H1 (cell line): Measurements from ENCODE around the gene SEMA5B. TPM values are rescaled to one million over a fixed set of nuclear protein-coding genes. Genes with fewer than 3 reads are reported as not detected.
A peak's percentile ranks its signal among the peaks of the same experiment; 100 is the strongest.

Source experiments
- ASH2L ChIP-seq: fragments of 200-600, 300-600 bp; sonication (generic); IDR thresholded peaks from one replicate; pipeline ENCODE4 v1.7.1; 2017; ENCODE audit warnings: low read length
- CHD1 ChIP-seq: IDR thresholded peaks from 2 replicates; pipeline ENCODE4 v1.6.1; 2012; ENCODE audit warnings: low read depth, low read length, improper control_type of control experiment
- CREB1 ChIP-seq: IDR thresholded peaks from 2 replicates; pipeline ENCODE4 v1.6.1; 2012; ENCODE audit warnings: inconsistent platforms
- EP300 ChIP-seq, 2 experiments: IDR thresholded peaks; 1 replicate in 1 of 2; 2 replicates in 1 of 2; pipeline ENCODE4 v1.6.1; 2011 to 2012; ENCODE audit warnings: low read depth in 2 of 2, low read length in 2 of 2, mild to moderate bottlenecking in 2 of 2, borderline replicate concordance in 1 of 2, inconsistent platforms in 1 of 2, moderate library complexity in 1 of 2
- EZH2 ChIP-seq: fragments of 200-600 bp; sonication (generic); IDR thresholded peaks from 2 replicates; pipeline ENCODE4 v1.7.1; 2012; ENCODE audit warnings: low read depth, mild to moderate bottlenecking, moderate library complexity, low read length, inconsistent platforms; ENCODE audit not compliant: severe bottlenecking
- MAX ChIP-seq: IDR thresholded peaks from 2 replicates; pipeline ENCODE4 v1.6.1; 2012; ENCODE audit warnings: inconsistent platforms
- NANOG ChIP-seq: IDR thresholded peaks from 2 replicates; pipeline ENCODE4 v1.6.1; 2011; ENCODE audit warnings: low read length, low read depth, mild to moderate bottlenecking, inconsistent platforms; ENCODE audit not compliant: insufficient read depth, poor library complexity, severe bottlenecking
- NRF1 ChIP-seq: IDR thresholded peaks from 2 replicates; pipeline ENCODE4 v1.6.1; 2011; ENCODE audit warnings: mild to moderate bottlenecking, low read depth, low read length, improper control_type of control experiment
- POLR2A ChIP-seq, 2 experiments: IDR thresholded peaks; 1 replicate in 1 of 2; 2 replicates in 1 of 2; pipeline ENCODE4 v1.6.1; 2011; ENCODE audit warnings: low read depth in 2 of 2, low read length in 2 of 2, mild to moderate bottlenecking in 2 of 2; ENCODE audit errors: control extremely low read depth in 1 of 2
- POLR2AphosphoS5 ChIP-seq: IDR thresholded peaks from 2 replicates; pipeline ENCODE4 v1.6.1; 2011; ENCODE audit warnings: low read depth, low read length
- RBBP5 ChIP-seq: IDR thresholded peaks from 2 replicates; pipeline ENCODE4 v1.7.1; 2012; ENCODE audit warnings: low read depth, mild to moderate bottlenecking, inconsistent platforms, low read length, moderate library complexity, borderline replicate concordance
- RNF2 ChIP-seq: fragments of 200-900, 300-1000 bp; sonication (generic); IDR thresholded peaks from 2 replicates; pipeline ENCODE4 v1.7.1; 2016; ENCODE audit warnings: borderline replicate concordance, low read depth, mild to moderate bottlenecking, antibody characterized with exemption, low read length; ENCODE audit not compliant: poor library complexity, severe bottlenecking; ENCODE audit errors: missing control alignments
- SIN3A ChIP-seq, 2 experiments: IDR thresholded peaks in 1 of 2; conservative IDR thresholded peaks in 1 of 2; 2 replicates each; pipeline ENCODE4 v1.6.1; 2011 to 2012; ENCODE audit warnings: low read length in 2 of 2, improper control_type of control experiment in 1 of 2, low read depth in 1 of 2, mild to moderate bottlenecking in 1 of 2
- SIX5 ChIP-seq: IDR thresholded peaks from 2 replicates; pipeline ENCODE4 v1.6.1; 2011; ENCODE audit warnings: mild to moderate bottlenecking, low read depth, low read length
- SP4 ChIP-seq: IDR thresholded peaks from 2 replicates; pipeline ENCODE4 v1.6.1; 2012; ENCODE audit warnings: low read length, inconsistent platforms
- SUZ12 ChIP-seq: fragments of 200-600 bp; sonication (generic); IDR thresholded peaks from 2 replicates; pipeline ENCODE4 v1.6.1; 2012; ENCODE audit warnings: mild to moderate bottlenecking, inconsistent platforms, low read length, moderate library complexity, mixed read lengths
- TCF12 ChIP-seq: IDR thresholded peaks from 2 replicates; pipeline ENCODE4 v1.6.1; 2011; ENCODE audit warnings: low read depth, mild to moderate bottlenecking, low read length
- USF2 ChIP-seq: IDR thresholded peaks from 2 replicates; pipeline ENCODE4 v1.6.1; 2011; ENCODE audit warnings: low read length, improper control_type of control experiment
- polyA plus RNA-seq, 7 experiments: library from polyadenylated mRNA; depleted of rRNA in 3 of 7; stranded (reverse) in 5 of 7; unstranded in 2 of 7; fragments of >200 nt in 5 of 7; fragments of 200-250 nt in 2 of 7; gene quantifications; 1 replicate in 5 of 7; 2 replicates in 1 of 7; 4 replicates in 1 of 7; pipeline versions ENCODE4 v1.2.1 to v1.2.3, GENCODE V29; 2011 to 2013; ENCODE audit warnings: missing spikeins in 2 of 7, mixed read lengths in 2 of 7
- total RNA-seq: library from RNA; stranded (reverse); fragmentation: NEBNext Ultra II Directional; extraction: Animal tissue kit (Norgen Biotek cat#: 25700); gene quantifications from 2 replicates; pipeline ENCODE4 v1.2.1, GENCODE V29; 2021
- TF ChIP-seq, protein P1 (sequence below): IDR thresholded peaks from 2 replicates; pipeline ENCODE4 v1.6.1; 2012; ENCODE audit warnings: inconsistent platforms

SEMA5B gene
- total and polyA plus RNA-seq, 2 of the 8 experiments (the other 6 are each of a cell fraction or from before 2014, with no cell fraction given): 13.1 to 22.4 TPM

DNA sequence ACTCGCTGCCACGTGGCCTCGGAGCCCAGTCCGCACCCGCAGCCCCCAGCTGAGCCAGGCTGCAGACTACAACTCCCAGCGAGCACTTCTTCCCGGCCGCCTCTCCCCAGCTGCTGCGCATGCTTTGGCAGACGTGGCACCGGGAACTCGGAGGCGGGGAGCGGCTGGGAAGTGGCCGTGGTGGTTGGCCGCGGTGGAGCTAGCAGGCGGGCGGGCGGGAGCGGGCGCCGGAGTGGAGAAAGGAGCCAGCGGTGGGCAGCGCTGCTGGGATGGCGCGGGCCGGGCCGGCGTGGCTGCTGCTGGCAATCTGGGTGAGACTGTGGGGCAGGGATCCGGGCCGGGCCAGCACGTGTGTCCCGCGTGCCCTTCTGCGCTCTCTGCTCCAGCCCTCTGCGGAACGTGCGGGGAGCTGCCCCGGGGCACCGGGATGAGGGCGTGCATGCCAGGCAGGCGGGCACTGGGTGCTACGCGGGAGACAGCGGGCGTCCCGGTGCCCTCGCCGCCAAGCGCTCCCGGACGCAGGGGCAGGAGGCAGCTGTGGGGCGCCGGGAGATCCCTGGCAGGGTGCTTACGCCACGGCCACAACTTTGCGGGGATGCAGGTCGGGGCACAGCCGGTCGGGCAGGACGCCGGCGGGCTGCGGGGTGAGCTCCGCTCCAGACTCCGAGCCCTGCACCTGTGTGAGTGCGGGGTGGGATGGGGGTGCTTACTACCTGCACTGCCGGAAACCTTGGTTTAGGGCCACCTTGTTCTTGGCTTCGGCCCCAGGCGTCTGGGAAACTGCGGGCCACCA, 39.5 kb upstream of the SEMA5B start, which contains the start of gene PDIA5 (continued):
- TF ChIP-seq SIX5 (peak; percentile 56), SIN3A (conservative IDR thresholded peaks at IDR 0.05 in 1 of 2, IDR thresholded peaks at IDR 0.05 in 1 of 2; ENCODE audit: low read depth in 1 of 2, low read length in 2 of 2) (peak; percentile 37 to 89; a peak in 2 of 4 replicates), EP300 (IDR thresholded peaks at IDR 0.05; ENCODE audit: borderline replicate concordance in 1 of 2, low read depth in 2 of 2, low read length in 2 of 2) (no peak), NRF1 (peak; percentile 74), USF2 (peak; percentile 62; the same call in 1 of the 2 replicates), CREB1 (peak; percentile 66), ASH2L (no peak), EZH2 (peak; percentile 1), MAX (peak; percentile 99), CHD1 (no peak), SUZ12 (no peak), RBBP5 (peak; percentile 43; the same call in 1 of the 2 replicates), TCF12 (no peak), RNF2 (peak; percentile 54), NANOG (peak; percentile 22), POLR2A (IDR thresholded peaks at IDR 0.05; ENCODE audit: control extremely low read depth in 1 of 2, low read depth in 2 of 2, low read length in 2 of 2) (0 out of 3 replicates have a peak, but pooled peaks of 1 of the 2 experiments have one; percentile 39), POLR2AphosphoS5 (peak; percentile 9; the same call in 1 of the 2 replicates), SP4 (no peak)
- TF ChIP-seq, protein P1, sequence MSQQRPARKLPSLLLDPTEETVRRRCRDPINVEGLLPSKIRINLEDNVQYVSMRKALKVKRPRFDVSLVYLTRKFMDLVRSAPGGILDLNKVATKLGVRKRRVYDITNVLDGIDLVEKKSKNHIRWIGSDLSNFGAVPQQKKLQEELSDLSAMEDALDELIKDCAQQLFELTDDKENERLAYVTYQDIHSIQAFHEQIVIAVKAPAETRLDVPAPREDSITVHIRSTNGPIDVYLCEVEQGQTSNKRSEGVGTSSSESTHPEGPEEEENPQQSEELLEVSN: peak; percentile 98
